ENCODE data around the gene OIT3. TPM values are rescaled to one million over a fixed set of nuclear protein-coding genes. Genes with fewer than 3 reads are reported as not detected.

OIT3 gene
- total RNA-seq, 1 experiment from 2014 or later, result not detected

Other genes starting within 250 kb of the OIT3 start
- 16.2 and 41.3 TPM in 2 replicates for gene MCU, start 201.6 kb upstream of the OIT3 start, total RNA-seq (2014; rRNA removed; shearing (Covaris generic); ENCODE audit: low replicate concordance)
- not detected in 2 replicates for gene PLA2G12B, start 61.1 kb downstream of the OIT3 start, total RNA-seq (2014; rRNA removed; shearing (Covaris generic); ENCODE audit: low replicate concordance)
- 71.2 and 107 TPM in 2 replicates for gene P4HA1, start 203.1 kb downstream of the OIT3 start, total RNA-seq (2014; rRNA removed; shearing (Covaris generic); ENCODE audit: low replicate concordance)
- gene NUDT13, start 216.7 kb downstream of the OIT3 start, total RNA-seq (2014; rRNA removed; shearing (Covaris generic); ENCODE audit: low replicate concordance), result 1.3 and 2.7 TPM in 2 replicates

Measured in Karpas-422 (cell line).